Body of pancreas (tissue), 4 donors: ENCODE measurements around the gene PIK3AP1. TPM values are rescaled to one million over a fixed set of nuclear protein-coding genes. Genes with fewer than 3 reads are reported as not detected.
A peak's percentile ranks its signal among the peaks of the same experiment; 100 is the strongest.
"Not testable (repeated sequence)": the region's sequence is repeated elsewhere in the genome, so short reads cannot be mapped to it uniquely, and the experiment has no call there.

Source experiments
- ATAC-seq: fragments of 150-250 bp; one replicate; pipeline ENCODE4 v1.9.1; 2016
- DNase-seq, 4 donors: peaks; one replicate each; pipeline ENCODE4 v3.0.0-alpha.2; 2019
- H3K27ac ChIP-seq, 4 donors: fragments of 200-600 bp; sonication (generic); 1 replicate in 3 of 4; 2 replicates in 1 of 4; pipeline versions ENCODE4 v1.5.1 to v1.6.1; 2016 to 2019; ENCODE audit warnings: mild to moderate bottlenecking in 1 of 4, mixed read lengths in 1 of 4, moderate library complexity in 1 of 4
- H3K27me3 ChIP-seq, 2 donors: fragments of 200-600 bp; sonication (generic); one replicate each; pipeline ENCODE4 v1.6.0; 2016; ENCODE audit warnings: mild to moderate bottlenecking in 1 of 2
- H3K36me3 ChIP-seq, 2 donors: fragments of 200-600 bp; sonication (generic); replicated peaks in 1 of 2; 2 replicates each; pipeline ENCODE4 v1.5.1; 2016; ENCODE audit warnings: low read depth in 2 of 2; ENCODE audit not compliant: insufficient read depth in 1 of 2
- H3K4me1 ChIP-seq: fragments of 200-600 bp; sonication (generic); one replicate; pipeline ENCODE4 v1.6.0; 2016
- H3K4me3 ChIP-seq, 2 donors: fragments of 200-600 bp; sonication (generic); 1 replicate in 1 of 2; 2 replicates in 1 of 2; pipeline ENCODE4 v1.5.1; 2016 to 2019
- H3K9me3 ChIP-seq, 3 donors: fragments of 200-600 bp; sonication (generic); 1 replicate in 2 of 3; 2 replicates in 1 of 3; pipeline ENCODE4 v1.5.1; 2016
- CTCF ChIP-seq, 7 experiments: fragments of 450-650 bp in 4 of 7; fragments of 200-600 bp in 3 of 7; sonication (generic) in 3 of 7; IDR thresholded peaks; one replicate each; pipeline ENCODE4 v1.5.1; 2016 to 2019; ENCODE audit warnings: antibody characterized with exemption in 7 of 7
- POLR2A ChIP-seq, 3 donors: fragments of 450-650 bp; IDR thresholded peaks; one replicate each; pipeline ENCODE4 v1.6.1; 2016; ENCODE audit warnings: antibody characterized with exemption in 3 of 3, mild to moderate bottlenecking in 2 of 3
- WGBS, 2 donors: methylation state at CpG; one replicate each; pipeline ENCODE4 v1.1.5; 2017; 5-methylcytosine and 5-hydroxymethylcytosine counted together
- intact Hi-C: fragments of 100-400 bp; cut with DNase I; formaldehyde crosslinking; loops from one replicate; pipeline ENCODE4 v1.15.1; 2023
- total RNA-seq, 2 donors: library from RNA; depleted of rRNA; stranded (reverse); fragments of >200 nt; gene quantifications; one replicate each; pipeline ENCODE4 v1.1.0, GENCODE V29; 2016

The PIK3AP1 gene
- total RNA-seq, 2 donors from 2014 or later: 28.0 to 37.2 TPM

DNA sequence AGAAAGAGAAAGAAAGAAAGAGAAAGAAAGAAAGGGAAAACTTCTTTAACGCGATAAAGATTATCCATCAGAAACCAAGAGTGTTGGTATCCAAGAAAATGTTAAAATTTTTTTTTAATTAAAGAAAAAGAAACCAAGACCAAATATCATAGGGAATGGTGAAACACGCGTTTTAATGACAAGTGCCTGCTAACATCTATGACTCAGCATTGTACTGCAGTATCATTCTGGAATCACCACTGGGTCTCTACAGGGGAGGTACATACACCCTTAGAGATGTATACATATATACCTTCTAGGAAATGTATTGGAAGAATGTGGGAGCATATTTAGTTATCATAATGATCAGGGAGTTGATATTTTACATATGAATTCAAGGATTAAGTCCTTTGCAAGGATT is 32.1 kb upstream of the PIK3AP1 start:
- Histone ChIP-seq H3K4me1 (no peaks in the 10 kb centered on the region), H3K36me3 (no peaks in the 10 kb centered on the region), H3K27ac (no peak overlapping the region), H3K9me3 (no peaks in the 10 kb centered on the region), H3K4me3 (no peak overlapping the region), H3K27me3 (no peaks in the 10 kb centered on the region)
- TF ChIP-seq POLR2A (IDR thresholded peaks at IDR 0.05) (no peak), CTCF (IDR thresholded peaks at IDR 0.05) (no peak)
- no peak for ATAC-seq
- WGBS, 2 donors: 79 to 84% methylated on average over 4 of the region's 4 CpGs
- DNase-seq: no peak
- intact Hi-C loops: no loop called here

DNA sequence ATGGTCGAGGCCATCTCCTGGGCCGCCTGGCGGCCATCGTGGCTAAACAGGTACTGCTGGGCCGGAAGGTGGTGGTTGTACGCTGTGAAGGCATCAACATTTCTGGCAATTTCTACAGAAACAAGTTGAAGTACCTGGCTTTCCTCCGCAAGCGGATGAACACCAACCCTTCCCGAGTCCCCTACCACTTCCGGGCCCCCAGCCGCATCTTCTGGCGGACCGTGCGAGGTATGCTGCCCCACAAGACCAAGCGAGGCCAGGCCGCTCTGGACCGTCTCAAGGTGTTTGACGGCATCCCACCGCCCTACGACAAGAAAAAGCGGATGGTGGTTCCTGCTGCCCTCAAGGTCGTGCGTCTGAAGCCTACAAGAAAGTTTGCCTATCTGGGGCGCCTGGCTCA is 30.0 kb upstream of the PIK3AP1 start:
- 92 to 95% methylated on average over 11 to 21 of the region's 24 CpGs for WGBS, 2 donors
- H3K27ac ChIP-seq, ATAC-seq, H3K9me3 ChIP-seq, H3K36me3 ChIP-seq, H3K27me3 ChIP-seq, DNase-seq, H3K4me3 ChIP-seq, intact Hi-C loops, H3K4me1 ChIP-seq: not testable (repeated sequence)

GRCh38 chr10:96747734-96748550 is 27.6 kb upstream of the PIK3AP1 start:
- ATAC-seq (no peak), DNase-seq (no peak)
- Histone ChIP-seq H3K27ac (peak overlapping the region in 1 of 4 donors; percentile 48), H3K36me3 (no peaks in the 10 kb centered on the region), H3K9me3 (no peaks in the 10 kb centered on the region), H3K4me1 (no peaks in the 10 kb centered on the region), H3K4me3 (no peak overlapping the region), H3K27me3 (no peaks in the 10 kb centered on the region)
- TF ChIP-seq POLR2A (IDR thresholded peaks at IDR 0.05): no peak
- no peak for TF ChIP-seq CTCF (IDR thresholded peaks at IDR 0.05)
- WGBS, 2 donors: 44 to 50% methylated on average over 5 to 7 of the region's 7 CpGs
- intact Hi-C loops: no loop called here

DNA sequence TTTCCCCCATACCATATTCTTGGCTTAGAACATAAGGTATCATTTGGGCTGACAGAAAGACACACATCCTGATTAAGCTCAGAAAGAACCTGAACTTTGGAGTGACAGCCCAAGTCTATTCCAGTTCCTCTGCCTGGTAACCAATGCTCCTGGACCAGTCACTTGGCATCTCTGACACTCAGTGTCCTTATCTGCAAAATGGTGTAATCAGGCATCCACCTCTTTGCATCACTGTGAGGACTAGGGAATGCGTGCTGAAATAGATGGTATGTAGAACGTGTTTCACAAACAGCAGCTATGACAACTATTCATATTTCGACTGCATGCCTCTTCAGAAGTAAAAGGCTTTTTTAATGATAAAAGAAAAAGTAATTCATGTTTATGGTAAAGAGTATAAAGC is 26.2 kb upstream of the PIK3AP1 start:
- DNase-seq (no peak), ATAC-seq (no peak)
- Histone ChIP-seq H3K4me1 (no peaks in the 10 kb centered on the region), H3K27ac (no peak overlapping the region), H3K27me3 (no peaks in the 10 kb centered on the region), H3K36me3 (no peaks in the 10 kb centered on the region), H3K9me3 (no peaks in the 10 kb centered on the region), H3K4me3 (no peak overlapping the region)
- intact Hi-C loops: no loop called here
- TF ChIP-seq POLR2A (IDR thresholded peaks at IDR 0.05) (no peak), CTCF (IDR thresholded peaks at IDR 0.05) (no peak)
- 70 to 82% methylated on average over 3 of the region's 3 CpGs for WGBS, 2 donors

DNA sequence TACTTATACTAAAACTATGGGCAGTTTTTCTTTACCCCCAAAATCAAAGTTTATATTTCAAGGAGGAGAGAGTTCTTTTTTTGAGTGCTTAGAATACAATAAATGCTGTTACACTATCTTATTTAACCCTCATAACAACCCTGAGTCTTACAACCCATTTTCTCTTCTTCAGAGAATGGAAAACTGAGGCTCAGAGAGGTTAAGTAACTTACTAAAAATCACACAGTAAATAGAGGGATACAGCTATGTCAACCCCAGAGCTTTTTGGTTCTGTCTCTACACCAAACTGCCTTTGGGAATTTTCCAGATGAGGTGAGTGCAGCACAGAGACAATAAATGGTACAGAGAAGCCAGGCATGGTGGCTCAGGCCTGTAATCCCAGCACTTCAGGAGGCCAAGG is 25.6 kb upstream of the PIK3AP1 start:
- no peaks in the 10 kb centered on the region for H3K36me3 ChIP-seq
- no peak for DNase-seq
- ATAC-seq: no peak
- H3K27me3 ChIP-seq: no peaks in the 10 kb centered on the region
- TF ChIP-seq CTCF (IDR thresholded peaks at IDR 0.05): no peak
- no peak for TF ChIP-seq POLR2A (IDR thresholded peaks at IDR 0.05)
- H3K27ac ChIP-seq: no peak overlapping the region
- H3K9me3 ChIP-seq: no peaks in the 10 kb centered on the region
- intact Hi-C loops: no loop called here
- H3K4me3 ChIP-seq: no peak overlapping the region
- no peaks in the 10 kb centered on the region for H3K4me1 ChIP-seq
